ENCODE results near the gene BTBD10.

The BTBD10 gene

GRCh38 chr11:13338427-13339069, 124.5 kb downstream of the BTBD10 start:
- DNase-seq (ENCODE audit: low read depth) = no peak

DNA sequence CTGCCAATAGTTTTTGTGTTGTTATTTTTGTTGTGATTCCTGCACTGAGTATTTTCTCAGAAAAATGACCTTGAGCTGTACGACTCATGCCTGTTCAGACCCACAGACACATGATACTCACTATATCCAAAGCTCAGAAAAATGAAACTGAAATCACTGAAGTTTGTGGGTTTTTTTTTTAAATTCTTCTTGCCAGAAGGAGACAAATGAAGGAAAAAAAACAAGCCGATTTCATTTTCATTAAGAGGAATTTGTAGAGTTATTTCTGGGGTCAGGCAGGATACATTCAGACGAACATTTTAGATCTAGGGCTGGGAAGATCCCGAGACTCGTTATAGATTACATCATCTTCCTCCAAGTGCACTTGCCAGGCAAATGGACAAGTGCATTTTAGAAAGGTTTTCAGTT, 125.0 kb downstream of the BTBD10 start:
- DNase-seq (ENCODE audit: low read depth) = no peak
